ENCODE results near the gene PANX3.

DNA sequence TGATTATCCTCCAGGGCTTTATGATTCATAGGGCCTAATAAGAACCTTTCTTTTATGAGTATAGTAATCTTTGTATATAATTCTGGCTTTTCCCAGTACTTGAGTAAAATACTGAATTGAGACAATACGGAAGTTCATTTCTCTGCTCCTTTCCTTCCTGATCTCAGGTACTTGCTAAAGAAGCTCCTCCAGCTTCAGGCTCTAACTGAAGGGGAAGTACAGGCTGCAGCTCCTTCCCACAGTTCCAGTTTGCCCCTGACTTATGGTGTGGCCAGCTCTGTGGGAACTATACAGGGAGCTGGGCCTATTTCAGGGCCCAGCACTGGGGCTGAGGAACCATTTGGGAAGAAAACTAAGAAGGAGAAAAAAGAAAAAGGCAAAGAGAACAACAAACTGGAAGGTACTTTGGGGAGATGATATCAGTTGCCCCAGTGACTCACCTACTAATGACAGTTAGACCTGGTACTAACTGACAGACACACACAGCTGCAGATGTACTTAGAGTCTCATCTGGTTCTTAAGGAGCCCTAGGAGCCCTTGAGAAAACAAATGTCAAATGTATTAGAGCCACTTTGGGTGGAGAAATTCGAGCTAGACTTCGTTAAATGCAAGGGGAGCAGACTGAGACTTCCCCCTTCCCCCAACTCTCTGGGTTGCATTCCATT lies 14.4 kb downstream of the PANX3 start:
- TF ChIP-seq, protein P1, sequence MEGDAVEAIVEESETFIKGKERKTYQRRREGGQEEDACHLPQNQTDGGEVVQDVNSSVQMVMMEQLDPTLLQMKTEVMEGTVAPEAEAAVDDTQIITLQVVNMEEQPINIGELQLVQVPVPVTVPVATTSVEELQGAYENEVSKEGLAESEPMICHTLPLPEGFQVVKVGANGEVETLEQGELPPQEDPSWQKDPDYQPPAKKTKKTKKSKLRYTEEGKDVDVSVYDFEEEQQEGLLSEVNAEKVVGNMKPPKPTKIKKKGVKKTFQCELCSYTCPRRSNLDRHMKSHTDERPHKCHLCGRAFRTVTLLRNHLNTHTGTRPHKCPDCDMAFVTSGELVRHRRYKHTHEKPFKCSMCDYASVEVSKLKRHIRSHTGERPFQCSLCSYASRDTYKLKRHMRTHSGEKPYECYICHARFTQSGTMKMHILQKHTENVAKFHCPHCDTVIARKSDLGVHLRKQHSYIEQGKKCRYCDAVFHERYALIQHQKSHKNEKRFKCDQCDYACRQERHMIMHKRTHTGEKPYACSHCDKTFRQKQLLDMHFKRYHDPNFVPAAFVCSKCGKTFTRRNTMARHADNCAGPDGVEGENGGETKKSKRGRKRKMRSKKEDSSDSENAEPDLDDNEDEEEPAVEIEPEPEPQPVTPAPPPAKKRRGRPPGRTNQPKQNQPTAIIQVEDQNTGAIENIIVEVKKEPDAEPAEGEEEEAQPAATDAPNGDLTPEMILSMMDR (IDR thresholded peaks at IDR 0.05; ENCODE audit: low read depth, low read length, missing input control), result no peak
- TF ChIP-seq, protein P2, sequence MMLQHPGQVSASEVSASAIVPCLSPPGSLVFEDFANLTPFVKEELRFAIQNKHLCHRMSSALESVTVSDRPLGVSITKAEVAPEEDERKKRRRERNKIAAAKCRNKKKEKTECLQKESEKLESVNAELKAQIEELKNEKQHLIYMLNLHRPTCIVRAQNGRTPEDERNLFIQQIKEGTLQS (IDR thresholded peaks at IDR 0.05), result no peak
- TF ChIP-seq TAF1 (conservative IDR thresholded peaks at IDR 0.05) (no peak), SP1 (IDR thresholded peaks at IDR 0.05) (no peak), YY1 (IDR thresholded peaks at IDR 0.05) (no peak), RAD21 (IDR thresholded peaks at IDR 0.05) (no peak), GABPA (IDR thresholded peaks at IDR 0.05 in 1 of 2, conservative IDR thresholded peaks at IDR 0.05 in 1 of 2) (no peak), FOXA2 (IDR thresholded peaks at IDR 0.05) (no peak), EGR1 (IDR thresholded peaks at IDR 0.05; ENCODE audit: low read depth in 2 of 2) (no peak)
- TF ChIP-seq, protein P3, sequence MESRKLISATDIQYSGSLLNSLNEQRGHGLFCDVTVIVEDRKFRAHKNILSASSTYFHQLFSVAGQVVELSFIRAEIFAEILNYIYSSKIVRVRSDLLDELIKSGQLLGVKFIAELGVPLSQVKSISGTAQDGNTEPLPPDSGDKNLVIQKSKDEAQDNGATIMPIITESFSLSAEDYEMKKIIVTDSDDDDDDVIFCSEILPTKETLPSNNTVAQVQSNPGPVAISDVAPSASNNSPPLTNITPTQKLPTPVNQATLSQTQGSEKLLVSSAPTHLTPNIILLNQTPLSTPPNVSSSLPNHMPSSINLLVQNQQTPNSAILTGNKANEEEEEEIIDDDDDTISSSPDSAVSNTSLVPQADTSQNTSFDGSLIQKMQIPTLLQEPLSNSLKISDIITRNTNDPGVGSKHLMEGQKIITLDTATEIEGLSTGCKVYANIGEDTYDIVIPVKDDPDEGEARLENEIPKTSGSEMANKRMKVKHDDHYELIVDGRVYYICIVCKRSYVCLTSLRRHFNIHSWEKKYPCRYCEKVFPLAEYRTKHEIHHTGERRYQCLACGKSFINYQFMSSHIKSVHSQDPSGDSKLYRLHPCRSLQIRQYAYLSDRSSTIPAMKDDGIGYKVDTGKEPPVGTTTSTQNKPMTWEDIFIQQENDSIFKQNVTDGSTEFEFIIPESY (IDR thresholded peaks at IDR 0.05), result no peak
- TF ChIP-seq, protein P4, sequence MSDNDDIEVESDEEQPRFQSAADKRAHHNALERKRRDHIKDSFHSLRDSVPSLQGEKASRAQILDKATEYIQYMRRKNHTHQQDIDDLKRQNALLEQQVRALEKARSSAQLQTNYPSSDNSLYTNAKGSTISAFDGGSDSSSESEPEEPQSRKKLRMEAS (IDR thresholded peaks at IDR 0.05), result no peak

Data from liver (tissue), 3 donors.